ENCODE measurements around the gene TPCN2.

GRCh38 chr11:69091638-69092165, 43.0 kb downstream of the TPCN2 start:
- no peak for TF ChIP-seq PATZ1 (CRISPR knock-in tag; IDR thresholded peaks at IDR 0.05; ENCODE audit: borderline replicate concordance)
- TF ChIP-seq ZFP3 (CRISPR knock-in tag; IDR thresholded peaks at IDR 0.05) = no peak
- no peak for TF ChIP-seq ISL1 (CRISPR knock-in tag; IDR thresholded peaks at IDR 0.05)
- TF ChIP-seq PPARA (CRISPR knock-in tag; IDR thresholded peaks at IDR 0.05; ENCODE audit: borderline replicate concordance) = no peak
- no peak for TF ChIP-seq CSRNP3 (CRISPR knock-in tag; IDR thresholded peaks at IDR 0.05)
- no peak for TF ChIP-seq OSR1 (CRISPR knock-in tag; IDR thresholded peaks at IDR 0.05)
- TF ChIP-seq TCF4 (CRISPR knock-in tag; IDR thresholded peaks at IDR 0.05; ENCODE audit: borderline replicate concordance) = no peak
